GM19035 (cell line): ENCODE results near the gene GRM5.

Source experiments
- ATAC-seq: cut with Tn5 transposase; IDR thresholded peaks from one replicate; pipeline ENCODE4 v1.9.1; 2021; ENCODE audit not compliant: unreplicated experiment

Gene GRM5

DNA sequence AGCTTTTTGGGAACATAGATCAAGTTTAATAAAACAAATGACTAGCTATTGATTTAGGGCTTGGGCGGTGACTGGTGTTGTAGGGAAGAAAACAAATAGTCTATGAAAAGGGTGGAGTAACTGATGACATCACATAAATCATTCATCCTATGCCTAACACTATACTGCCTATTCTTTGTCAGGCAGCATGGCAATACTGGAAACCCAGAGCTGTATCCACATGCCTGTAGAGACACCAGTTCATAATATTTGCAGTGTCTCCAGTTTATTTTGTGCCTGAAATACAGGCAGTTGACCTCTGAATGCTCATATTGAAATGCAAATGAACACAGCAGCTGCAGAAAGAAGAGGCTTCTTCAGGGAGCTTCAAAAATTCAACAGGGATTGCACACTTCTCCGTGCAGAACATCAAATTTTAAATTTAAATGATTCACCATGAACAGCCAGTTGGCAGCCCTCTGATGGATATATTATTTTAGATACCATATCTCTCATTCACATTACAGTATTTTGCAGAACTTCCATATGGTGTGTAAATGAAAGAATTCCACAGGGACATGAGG lies 445.1 kb downstream of the GRM5 start:
- ATAC-seq: no peak

DNA sequence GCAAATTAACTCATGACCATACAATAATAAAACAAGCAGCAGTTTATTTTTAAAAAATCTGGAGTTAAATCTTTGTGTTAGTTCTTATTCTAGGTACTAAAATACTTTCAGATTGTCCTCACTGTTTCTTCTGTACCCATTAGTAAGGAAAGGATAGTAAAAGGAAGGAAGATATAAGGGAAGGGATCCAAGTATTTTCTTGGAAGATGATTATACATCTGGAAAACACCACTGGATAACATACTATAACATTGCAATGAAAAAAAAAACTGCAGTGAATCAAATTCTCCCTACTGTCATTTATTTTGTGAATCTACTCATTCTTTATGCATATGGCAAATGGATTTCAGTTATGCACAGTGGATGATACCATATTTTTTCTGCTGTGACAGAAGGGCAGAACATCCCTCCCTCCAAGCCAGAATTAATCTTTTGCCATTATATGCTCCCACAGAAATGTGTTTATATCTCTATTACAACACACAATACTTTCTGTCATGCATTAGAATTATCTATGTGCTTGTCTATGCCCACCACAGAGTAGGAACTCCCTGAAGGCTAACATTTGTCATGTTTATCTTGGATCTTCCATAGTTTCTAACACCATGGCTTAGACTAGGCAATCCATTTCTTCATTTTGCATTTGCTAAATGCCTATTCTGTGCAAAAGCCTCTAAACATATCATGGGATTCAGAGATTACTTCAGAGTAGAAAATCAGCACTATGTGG lies 446.0 kb downstream of the GRM5 start:
- ATAC-seq: no peak

DNA sequence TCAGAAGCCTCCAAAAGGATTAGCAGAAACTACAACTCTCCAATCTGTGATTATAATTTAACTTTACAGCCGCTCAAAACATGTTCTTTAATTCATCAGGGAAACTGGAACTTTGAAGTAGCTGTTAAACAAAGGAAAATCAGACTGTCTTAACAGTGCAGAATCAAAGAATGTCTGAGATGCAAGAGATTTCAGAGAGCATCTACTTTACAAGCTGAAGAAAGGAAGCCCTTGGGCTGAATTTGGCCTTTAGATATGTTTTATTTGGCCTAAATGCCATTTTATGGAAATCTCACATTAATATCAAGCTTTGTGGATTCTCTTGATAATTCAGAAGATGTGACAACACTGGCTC lies 446.7 kb downstream of the GRM5 start:
- ATAC-seq: no peak

DNA sequence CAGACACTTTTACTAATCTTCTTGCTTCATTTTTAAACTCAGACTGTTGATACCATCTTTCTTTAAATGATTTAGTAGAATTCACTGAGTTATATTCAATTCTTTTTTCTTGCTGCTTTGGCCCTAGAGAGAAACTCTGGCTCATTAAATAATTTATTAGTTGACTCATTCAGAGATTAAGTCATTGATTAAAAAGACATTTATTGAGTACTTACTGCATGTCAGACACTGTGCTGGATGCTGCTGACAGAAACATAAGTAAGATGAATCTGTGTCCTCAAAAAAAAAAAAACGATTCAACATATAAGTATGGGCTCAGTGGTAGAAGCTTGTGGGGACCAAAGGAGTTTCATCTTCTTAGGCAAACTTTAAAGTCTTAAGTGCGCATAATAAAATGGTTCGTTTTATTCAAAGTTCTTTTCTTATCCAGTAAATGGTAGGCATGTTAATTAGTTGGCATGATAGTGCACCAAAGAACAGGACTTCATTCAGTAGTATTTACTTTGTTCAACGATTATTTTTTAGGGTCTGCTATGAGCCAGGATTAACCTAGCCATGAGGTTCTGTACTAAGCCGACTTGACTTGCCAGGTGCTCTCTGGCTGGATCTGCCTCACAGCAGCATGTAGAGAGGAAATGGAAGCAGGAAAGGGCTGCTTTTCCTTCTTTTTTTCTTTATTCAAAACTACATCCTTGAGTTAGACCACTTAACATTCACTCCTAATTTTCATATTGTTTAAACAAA lies 447.3 kb downstream of the GRM5 start:
- ATAC-seq: no peak

DNA sequence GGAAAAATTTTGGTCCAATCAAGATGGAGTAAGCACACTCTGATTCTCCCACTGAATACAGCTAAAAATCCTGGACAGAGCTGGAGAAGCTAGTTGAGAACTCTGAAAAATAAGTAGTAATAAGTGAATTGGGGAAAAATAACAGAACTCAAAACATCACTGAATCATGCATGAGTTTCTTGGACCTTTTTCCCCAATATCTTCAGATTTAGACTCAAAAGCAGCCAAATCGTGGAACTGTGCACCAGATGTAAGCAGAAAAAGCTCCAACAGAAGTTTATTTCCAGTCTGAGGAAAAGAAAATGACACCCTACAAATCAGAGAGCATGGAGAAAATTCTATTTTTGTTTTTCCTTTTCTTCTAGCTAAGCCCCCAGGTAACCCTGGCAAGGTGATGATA lies 448.6 kb downstream of the GRM5 start:
- ATAC-seq: no peak

DNA sequence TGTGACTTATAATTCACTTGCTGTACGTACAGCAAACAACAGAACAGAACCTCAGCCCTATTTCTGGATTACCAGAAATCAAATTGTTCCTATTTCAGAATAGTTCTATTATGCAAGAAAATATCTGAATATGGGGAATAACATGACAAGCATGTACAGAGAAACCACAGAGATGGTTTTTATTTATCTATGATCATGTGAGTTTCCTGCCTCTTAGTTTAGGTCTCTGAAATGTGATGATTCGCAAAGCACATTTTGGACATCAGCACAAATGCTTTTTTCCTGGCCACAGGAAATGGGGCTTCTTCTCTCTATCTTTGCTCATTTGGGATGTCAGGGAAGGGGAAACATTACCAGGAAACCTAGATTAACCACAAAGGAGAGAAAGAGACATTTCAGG lies 461.5 kb downstream of the GRM5 start:
- ATAC-seq: no peak

DNA sequence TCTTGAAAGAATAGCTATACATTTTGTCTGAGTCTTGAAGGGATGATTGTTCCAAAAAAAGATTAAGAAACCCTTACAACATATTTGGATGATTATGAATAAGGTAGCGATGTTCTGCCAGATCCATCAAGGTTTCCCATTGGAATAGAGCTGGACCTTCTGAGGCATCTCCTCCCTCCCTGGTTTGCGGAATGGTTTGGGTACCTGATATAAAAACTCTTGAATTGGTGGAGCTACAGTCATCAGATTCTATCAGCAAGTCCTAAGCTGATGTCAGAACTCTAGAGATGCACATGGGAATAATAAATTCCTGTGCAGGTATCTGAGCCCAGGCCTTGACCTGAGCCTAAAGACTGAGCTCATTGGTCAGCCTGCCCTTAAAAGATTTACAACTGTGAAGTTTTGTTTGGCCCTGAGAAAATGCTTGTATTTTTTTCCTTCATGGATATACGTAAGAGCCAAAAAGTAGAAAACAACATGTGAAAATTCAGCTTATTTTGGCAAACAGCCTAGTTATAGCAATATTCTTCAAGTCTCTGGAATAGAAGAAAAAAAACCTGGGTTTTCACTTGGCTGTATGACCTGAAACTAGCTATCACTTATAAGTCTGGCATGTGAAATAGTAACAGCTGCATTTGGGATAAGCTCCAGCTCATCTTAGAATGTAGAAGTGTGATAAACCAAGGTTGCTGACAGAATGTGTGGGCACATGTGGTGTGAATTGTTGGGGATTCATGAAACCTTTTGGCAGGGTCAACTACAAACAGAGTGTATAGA lies 462.5 kb downstream of the GRM5 start:
- ATAC-seq: no peak

DNA sequence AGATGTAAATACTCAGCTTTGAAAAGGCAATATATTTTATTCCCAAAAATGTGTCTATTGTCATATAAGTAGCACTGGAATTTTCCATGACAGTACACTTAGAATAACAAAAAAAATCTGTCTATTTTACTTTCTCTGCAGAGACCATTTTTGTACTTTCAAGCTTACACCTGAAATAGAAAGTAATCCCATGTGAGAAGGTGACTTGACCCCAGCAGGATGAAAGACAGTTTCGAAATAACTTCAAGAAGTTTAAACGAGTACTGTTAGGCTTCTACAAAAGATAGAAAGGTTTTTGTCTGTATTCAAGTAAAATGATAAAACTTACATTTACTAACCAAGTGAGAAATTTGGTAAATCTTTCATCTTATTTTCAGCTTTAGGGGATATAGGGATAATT lies 468.4 kb downstream of the GRM5 start:
- ATAC-seq: no peak

DNA sequence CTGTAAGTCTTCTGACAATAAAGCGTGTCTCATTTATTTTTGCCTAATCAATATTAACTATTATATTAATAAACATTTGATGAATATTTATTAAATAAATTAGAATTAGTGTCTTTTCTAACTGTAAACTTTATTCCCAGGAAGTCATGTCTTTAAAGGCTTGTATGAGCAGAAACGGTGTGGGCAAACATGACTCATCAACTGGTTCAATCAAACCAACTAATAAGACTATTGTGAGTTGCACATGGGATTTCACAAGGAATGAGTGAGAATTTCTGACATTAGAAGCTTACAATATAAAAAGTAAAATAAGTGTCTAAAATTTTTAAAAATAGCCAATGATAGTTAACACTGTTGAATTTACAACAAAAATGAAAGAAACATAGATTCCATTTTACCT lies 469.0 kb downstream of the GRM5 start:
- ATAC-seq: no peak

DNA sequence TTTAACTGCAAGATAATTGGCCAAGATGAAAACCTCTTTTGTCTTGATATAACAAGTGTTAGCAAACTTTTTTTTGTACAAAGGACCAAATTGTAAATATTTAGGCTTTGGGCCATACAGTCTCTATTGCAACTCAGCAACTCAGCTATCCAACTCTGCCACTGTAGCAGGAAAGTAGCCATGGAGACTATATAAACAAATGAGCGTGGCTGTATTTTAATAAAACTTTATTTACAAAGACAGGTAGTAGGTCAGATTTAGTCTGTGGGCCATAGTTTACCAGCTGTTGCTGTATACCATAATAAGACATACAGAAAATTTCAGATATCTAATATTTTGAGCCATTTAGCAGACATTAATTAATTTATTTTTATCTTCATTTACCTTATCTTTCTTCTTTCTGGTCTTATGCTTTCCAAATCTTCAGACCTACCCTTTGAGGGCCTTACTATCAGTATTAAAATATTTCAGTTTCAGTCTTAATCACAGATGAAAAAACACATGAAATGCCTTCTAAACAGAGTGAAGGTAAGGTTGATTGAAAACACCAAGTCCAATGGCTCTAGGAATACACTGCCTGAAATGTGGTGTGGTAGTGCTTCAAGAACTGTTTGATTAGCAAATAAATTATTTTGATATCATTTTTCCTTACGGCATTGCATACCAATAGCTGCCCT lies 471.4 kb downstream of the GRM5 start:
- ATAC-seq: no peak

DNA sequence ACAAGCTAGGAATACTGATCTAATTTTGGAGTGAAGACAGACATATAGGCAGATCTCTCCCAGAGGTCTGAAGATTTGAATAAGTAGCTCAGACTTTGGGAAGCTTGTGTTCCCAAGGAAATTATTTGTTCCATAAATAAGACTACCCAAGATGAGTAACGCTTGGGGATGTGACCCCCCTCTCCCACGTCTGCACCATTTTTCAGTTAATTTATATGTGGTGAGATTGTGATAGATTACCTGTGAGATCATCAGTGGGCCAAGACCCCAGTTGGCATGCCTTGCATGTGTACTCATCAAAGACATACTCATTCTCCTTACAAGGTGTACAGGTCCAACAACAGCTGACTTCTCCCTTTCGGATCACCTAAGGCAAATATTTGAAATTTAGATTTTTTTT lies 475.4 kb downstream of the GRM5 start:
- no peak for ATAC-seq

DNA sequence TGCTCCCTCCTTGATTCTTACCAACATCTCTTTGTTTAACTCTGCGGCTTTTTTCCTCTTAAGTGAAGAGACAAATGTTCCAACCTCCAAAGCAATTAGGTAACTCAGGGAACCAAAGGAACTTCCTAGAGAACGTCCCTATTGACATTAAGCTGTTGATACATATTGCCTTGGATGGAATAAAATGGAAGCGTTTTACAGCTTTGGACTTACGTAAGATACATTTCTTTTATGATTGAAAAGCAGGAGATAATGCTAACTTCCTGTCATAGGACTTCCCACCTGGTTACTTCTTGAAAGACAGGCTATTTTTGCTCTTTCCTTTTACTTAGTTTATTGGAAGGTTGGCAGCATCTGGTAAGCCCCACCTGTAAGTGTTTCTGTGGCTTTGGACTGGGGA lies 482.5 kb downstream of the GRM5 start:
- no peak for ATAC-seq

DNA sequence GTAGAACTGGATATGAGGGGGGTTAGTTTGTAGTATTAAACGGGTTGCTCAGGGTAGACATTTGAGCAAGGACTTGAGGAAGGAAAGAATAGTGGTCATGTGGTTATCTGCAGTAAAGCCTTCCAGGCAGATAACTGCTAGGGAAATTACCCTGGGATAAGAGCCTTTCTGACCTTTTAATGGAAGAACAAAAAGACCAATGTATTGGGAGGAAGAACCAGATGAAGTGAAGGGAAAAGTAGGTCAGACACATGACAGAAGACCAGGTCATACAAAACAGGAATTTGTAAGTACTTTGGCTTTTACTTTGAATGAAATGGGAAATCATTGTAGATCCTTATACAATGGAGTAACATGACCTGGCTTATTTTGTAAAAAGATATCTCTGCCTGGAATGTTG lies 486.3 kb downstream of the GRM5 start:
- ATAC-seq: no peak

DNA sequence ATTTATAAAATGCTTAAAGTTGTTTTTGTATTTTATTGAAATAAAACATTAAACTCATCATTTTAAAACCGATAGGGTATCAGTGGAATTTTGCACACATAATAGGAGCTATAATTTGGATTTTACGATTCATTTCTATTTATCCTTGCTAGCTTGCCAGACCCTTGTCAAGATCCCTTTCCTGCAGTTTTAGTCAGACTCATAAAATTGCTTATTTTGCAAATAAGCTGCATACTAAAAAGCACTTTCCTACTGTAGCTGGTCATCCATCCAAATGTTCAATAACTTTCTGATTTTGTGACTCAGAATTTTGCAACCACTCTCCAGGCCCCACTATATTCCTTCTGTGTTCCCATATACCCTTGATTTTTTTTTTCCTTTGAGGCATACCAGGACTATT lies 489.0 kb downstream of the GRM5 start:
- no peak for ATAC-seq

DNA sequence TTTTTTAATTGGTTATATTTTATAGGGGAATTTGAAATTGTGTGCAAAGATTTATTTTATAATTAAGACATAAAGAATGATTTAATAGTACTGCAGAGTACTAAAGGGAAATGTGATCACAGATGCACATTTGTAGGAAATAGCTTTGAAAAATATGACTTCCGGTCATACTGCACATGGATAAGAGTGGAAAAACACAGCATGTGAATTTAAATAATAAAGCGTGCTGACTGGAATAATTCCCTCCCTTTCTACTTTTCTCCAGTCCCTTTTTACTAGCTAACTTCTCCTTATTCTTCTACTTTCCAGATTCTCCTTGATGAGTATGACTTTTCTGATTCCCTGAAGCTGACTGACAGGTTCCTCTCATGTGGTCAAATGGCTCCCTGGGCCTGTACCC lies 489.9 kb downstream of the GRM5 start:
- no peak for ATAC-seq

DNA sequence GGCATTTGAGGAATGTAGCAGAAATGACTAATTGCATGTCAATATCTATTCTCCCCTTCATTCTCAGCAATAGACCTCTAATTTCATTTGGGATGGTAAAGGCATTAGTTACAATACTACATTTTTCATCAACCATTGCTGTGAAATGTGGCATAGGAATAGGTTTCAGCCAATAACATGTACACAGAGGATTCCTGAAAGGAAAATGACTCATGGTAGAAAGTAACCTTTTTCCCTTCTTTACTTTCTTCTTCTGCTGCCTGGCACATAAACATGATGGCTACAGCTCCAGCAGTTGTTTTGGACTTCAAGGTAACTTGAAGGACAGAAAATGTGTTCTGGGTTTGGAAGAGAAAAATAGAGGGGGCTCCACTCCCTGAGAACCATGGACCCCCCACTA lies 496.4 kb downstream of the GRM5 start:
- no peak for ATAC-seq

DNA sequence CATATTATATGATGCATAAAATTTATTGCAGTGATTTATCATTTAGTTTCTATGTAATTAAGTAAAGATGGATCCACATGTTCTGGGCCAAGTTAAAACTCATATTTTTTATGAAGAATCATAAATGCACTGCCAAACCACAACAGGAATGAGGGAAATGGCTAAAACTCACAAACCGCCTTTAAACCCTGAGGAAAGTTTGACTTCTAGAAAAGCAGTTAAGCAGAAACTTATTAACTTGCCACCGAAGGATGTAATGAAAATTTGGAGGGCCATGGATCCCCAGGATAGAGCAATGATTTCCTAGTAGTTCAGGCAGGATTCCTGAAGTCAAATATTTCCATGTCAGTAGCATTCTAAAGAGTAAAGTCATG lies 510.0 kb downstream of the GRM5 start:
- ATAC-seq: no peak

DNA sequence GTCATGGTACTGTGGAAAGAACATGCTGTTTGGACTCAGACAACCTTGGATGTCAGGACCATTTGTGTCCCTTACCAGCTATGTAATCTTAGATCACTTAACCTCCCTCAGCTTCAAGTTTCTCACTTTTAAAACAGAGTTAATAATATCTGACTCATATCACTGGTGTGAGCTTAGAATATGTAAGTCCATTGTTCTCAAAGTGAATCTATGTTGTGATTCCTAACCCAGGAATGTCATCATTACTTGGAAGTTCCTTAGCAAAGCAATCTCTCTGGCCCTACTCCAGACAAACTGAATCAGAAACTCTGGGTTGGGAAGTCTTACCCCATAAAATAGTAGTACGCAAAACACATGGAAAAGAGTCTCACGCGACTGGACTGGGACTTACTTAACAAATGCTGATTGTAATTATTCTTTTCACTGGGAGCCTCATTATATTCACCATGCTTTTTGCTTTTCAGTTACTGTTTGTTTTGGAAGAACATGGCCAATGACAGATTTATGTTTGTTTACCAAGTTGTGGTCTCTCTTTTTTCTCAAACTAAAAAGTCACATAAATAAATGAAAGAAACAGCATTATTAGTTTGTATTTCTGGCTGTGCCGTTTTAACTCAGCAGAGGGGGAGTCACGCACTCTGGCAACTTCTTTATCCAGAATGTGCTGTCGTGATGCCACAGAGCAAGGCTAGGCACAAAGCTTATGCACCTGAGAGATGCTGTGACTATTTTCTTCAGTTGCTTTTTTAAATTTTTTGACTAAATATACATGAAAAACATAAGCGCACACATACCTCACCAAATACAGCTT lies 510.6 kb downstream of the GRM5 start:
- no peak for ATAC-seq

DNA sequence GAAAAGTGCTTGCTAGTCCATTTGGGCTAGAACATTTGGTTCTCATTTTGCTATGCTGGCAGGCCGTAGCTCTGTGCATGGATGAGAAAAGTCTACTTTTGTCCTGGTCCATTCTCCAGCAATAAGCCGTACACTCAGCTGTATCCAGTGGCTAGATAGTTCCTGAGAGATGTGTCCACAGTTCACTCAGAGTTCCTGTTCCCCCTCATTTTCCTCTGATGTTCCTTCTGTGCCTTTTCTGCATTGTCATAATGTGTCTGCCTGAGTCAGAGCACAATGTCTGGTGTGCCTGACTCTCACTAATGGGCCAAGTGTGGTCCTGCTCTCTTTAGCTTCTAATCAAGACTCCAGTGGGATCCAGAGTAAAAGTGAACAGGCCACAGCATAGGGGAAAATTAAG lies 512.6 kb downstream of the GRM5 start:
- ATAC-seq: no peak

DNA sequence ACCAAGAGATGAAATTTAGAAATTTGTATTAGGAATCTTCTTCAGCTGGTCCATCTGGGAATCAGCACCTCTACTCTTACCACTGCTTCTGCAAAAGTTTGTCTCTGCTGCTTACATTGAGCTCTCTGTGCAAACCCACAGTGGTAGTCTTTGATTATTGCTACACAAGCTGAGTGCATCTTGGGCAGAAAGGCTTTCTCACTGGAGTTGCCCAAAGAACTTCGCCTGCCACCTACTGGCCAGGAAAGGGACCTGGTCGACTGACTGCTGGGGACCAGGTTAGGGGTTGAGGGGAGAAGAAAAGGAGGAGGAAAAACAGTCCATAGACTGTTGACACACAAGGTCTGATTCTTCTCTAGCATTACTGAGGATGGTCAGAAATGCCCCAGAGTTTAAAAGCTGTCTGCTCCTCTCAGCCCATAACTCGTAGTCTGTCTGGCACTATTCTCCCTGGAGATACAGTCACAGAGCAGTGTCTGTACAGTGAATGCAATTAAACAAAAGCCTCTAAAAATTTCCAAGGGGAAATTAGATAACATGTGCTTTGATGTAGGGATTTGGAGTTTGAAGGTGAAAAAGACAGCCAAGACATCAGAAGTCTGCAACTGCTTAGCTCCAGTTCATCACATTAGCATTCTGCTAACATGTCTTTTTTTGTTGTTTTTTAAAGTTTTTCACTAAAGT lies 513.3 kb downstream of the GRM5 start:
- peak; percentile 97 for ATAC-seq
